Fibroblast of mammary gland (primary cell): ENCODE measurements around the gene FOXO6.

ENCODE experiments used
- DNase-seq: peaks from one replicate; pipeline ENCODE4 v3.0.0-alpha.2; 2010; ENCODE audit warnings: low read depth
- H3K4me3 ChIP-seq: 2 replicates; pipeline ENCODE4 v1.5.1; 2011; ENCODE audit warnings: low read depth, mild to moderate bottlenecking, low read length, moderate library complexity; ENCODE audit not compliant: control insufficient read depth
- CTCF ChIP-seq: conservative IDR thresholded peaks from 2 replicates; pipeline ENCODE4 v1.5.1; 2011; ENCODE audit warnings: low read depth, low read length, inconsistent platforms; ENCODE audit not compliant: control insufficient read depth, insufficient read depth

FOXO6 gene

GRCh38 chr1:41353744-41354143 lies 7.5 kb upstream of the FOXO6 start:
- H3K4me3 ChIP-seq, result no peak overlapping the region
- no peak for TF ChIP-seq CTCF
- DNase-seq, result peak; percentile 13

GRCh38 chr1:41354956-41355355 lies 6.3 kb upstream of the FOXO6 start:
- no peak for DNase-seq
- no peak for TF ChIP-seq CTCF
- no peak overlapping the region for H3K4me3 ChIP-seq

- DNase-seq, result no peak
- no peak overlapping the region for H3K4me3 ChIP-seq
- TF ChIP-seq CTCF, result no peak
Measured at GRCh38 chr1:41355356-41355755, 5.9 kb upstream of the FOXO6 start.

- no peak for DNase-seq
- no peak for TF ChIP-seq CTCF
- no peak overlapping the region for H3K4me3 ChIP-seq
Measured at GRCh38 chr1:41355761-41356160, 5.5 kb upstream of the FOXO6 start.

GRCh38 chr1:41356752-41357151 lies 4.5 kb upstream of the FOXO6 start:
- TF ChIP-seq CTCF, result no peak
- no peak overlapping the region for H3K4me3 ChIP-seq
- no peak for DNase-seq

- no peak overlapping the region for H3K4me3 ChIP-seq
- TF ChIP-seq CTCF, result no peak
- DNase-seq, result no peak
Measured at GRCh38 chr1:41357451-41358101, 3.7 kb upstream of the FOXO6 start.
